IMR-90 (cell line): Measurements from ENCODE around the gene HAND1. TPM values are rescaled to one million over a fixed set of nuclear protein-coding genes. Genes with fewer than 3 reads are reported as not detected.

ENCODE experiments used
- ATAC-seq: fragments of 200-7000 bp; cut with Tn5 transposase; 2 replicates; pipeline ENCODE4 v1.9.1; 2020; ENCODE audit warnings: low read depth, mild to moderate bottlenecking, moderate library complexity
- BruUV-seq: library from RNA; stranded (reverse); fragments of 400-500 nt; replicated peaks from 2 replicates; lab custom pipeline; 2021; lab: Mats Ljungman, UMichigan
- CTCF ChIA-PET: fragments of 300-600 bp; formaldehyde crosslinking; extraction: SDS; loops from one replicate; lab custom pipeline; 2021; ENCODE audit warnings: antibody characterized with exemption; lab: Yijun Ruan, JAX
- POLR2A ChIA-PET: fragments of 300-600 bp; sonication (Branson Sonifier 250); formaldehyde crosslinking; loops from one replicate; lab custom pipeline; 2022; ENCODE audit warnings: antibody characterized with exemption; ENCODE audit not compliant: unreplicated experiment; lab: Charles Lee
- DNase-seq: peaks from one replicate; pipeline ENCODE4 v3.0.0; 2013
- H2AFZ ChIP-seq: replicated peaks from 2 replicates; pipeline ENCODE3; 2013; ENCODE audit warnings: low read length, mild to moderate bottlenecking; ENCODE audit not compliant: poor library complexity
- H2AK5ac ChIP-seq: 2 replicates; pipeline ENCODE4 v1.6.1; 2013; ENCODE audit warnings: low read depth, low read length, inconsistent platforms
- H2AK9ac ChIP-seq: replicated peaks from 2 replicates; pipeline ENCODE3; 2013; ENCODE audit warnings: mild to moderate bottlenecking, low read depth, low read length, moderate library complexity; ENCODE audit not compliant: poor library complexity
- H2BK120ac ChIP-seq: 2 replicates; pipeline ENCODE4 v1.6.1; 2013; ENCODE audit warnings: low read depth, low read length, inconsistent platforms
- H2BK15ac ChIP-seq: 3 replicates; pipeline ENCODE4 v1.6.1; 2013; ENCODE audit warnings: low read depth, low read length, inconsistent platforms
- H2BK20ac ChIP-seq: 2 replicates; pipeline ENCODE4 v1.6.1; 2013; ENCODE audit warnings: low read depth, mild to moderate bottlenecking, inconsistent platforms, low read length, moderate library complexity
- H2BK5ac ChIP-seq: 2 replicates; pipeline ENCODE4 v1.6.1; 2013; ENCODE audit warnings: mild to moderate bottlenecking, low read depth, low read length, inconsistent platforms; ENCODE audit not compliant: poor library complexity, severe bottlenecking
- H3K14ac ChIP-seq: replicated peaks from 2 replicates; pipeline ENCODE4 v1.6.1; 2013; ENCODE audit warnings: low read depth, low read length, inconsistent platforms
- H3K18ac ChIP-seq: 2 replicates; pipeline ENCODE4 v1.6.1; 2013; ENCODE audit warnings: low read depth, low read length, control low read depth
- H3K23ac ChIP-seq: 2 replicates; pipeline ENCODE4 v1.6.1; 2013; ENCODE audit warnings: low read depth, low read length, inconsistent platforms
- H3K27ac ChIP-seq: 2 replicates; pipeline ENCODE4 v1.5.1; 2013; ENCODE audit warnings: mild to moderate bottlenecking, control low read depth, low read length; ENCODE audit not compliant: insufficient read depth
- H3K27me3 ChIP-seq: 2 replicates; pipeline ENCODE4 v1.6.1; 2013; ENCODE audit warnings: low read length; ENCODE audit not compliant: control insufficient read depth, insufficient read depth
- H3K36me3 ChIP-seq: 2 replicates; pipeline ENCODE4 v1.6.1; 2013; ENCODE audit warnings: low read length, mixed read lengths; ENCODE audit not compliant: control insufficient read depth, insufficient read depth
- H3K4ac ChIP-seq: 2 replicates; pipeline ENCODE4 v1.6.1; 2013; ENCODE audit warnings: low read depth, low read length, inconsistent platforms
- H3K4me1 ChIP-seq: 2 replicates; pipeline ENCODE4 v1.6.1; 2013; ENCODE audit warnings: low read length, mixed read lengths; ENCODE audit not compliant: control insufficient read depth, insufficient read depth
- H3K4me2 ChIP-seq: 2 replicates; pipeline ENCODE4 v1.6.1; 2013; ENCODE audit warnings: low read depth, mild to moderate bottlenecking, control low read depth, low read length, moderate library complexity
- H3K4me3 ChIP-seq: 2 replicates; pipeline ENCODE4 v1.5.1; 2013; ENCODE audit warnings: low read depth, mild to moderate bottlenecking, control low read depth, low read length, moderate library complexity; ENCODE audit not compliant: insufficient read depth
- H3K56ac ChIP-seq: 2 replicates; pipeline ENCODE4 v1.6.1; 2013; ENCODE audit warnings: low read length, inconsistent platforms; ENCODE audit not compliant: insufficient read depth; ENCODE audit errors: extremely low read depth
- H3K79me1 ChIP-seq, 2 experiments: 2 replicates each; pipeline ENCODE4 v1.6.1; 2013; ENCODE audit warnings: low read length in 2 of 2, inconsistent platforms in 1 of 2, low read depth in 1 of 2
- H3K9ac ChIP-seq: 2 replicates; pipeline ENCODE4 v1.6.1; 2013; ENCODE audit warnings: low read depth, low read length, control low read depth
- H3K9me1 ChIP-seq: 2 replicates; pipeline ENCODE4 v1.6.1; 2013; ENCODE audit warnings: low read length, inconsistent platforms; ENCODE audit not compliant: insufficient read depth
- H3K9me3 ChIP-seq: 2 replicates; pipeline ENCODE4 v1.6.1; 2013; ENCODE audit warnings: low read length; ENCODE audit not compliant: control insufficient read depth, insufficient read depth
- H4K20me1 ChIP-seq: 2 replicates; pipeline ENCODE4 v1.6.1; 2013; ENCODE audit warnings: low read length, inconsistent platforms; ENCODE audit not compliant: insufficient read depth
- H4K5ac ChIP-seq: 2 replicates; pipeline ENCODE4 v1.6.1; 2013; ENCODE audit warnings: mild to moderate bottlenecking, low read depth, low read length, control low read depth
- H4K8ac ChIP-seq, 2 experiments: 2 replicates each; pipeline ENCODE4 v1.6.1; 2013; ENCODE audit warnings: low read depth in 2 of 2, low read length in 2 of 2, control low read depth in 1 of 2, inconsistent platforms in 1 of 2
- H4K91ac ChIP-seq: 2 replicates; pipeline ENCODE4 v1.6.1; 2013; ENCODE audit warnings: low read depth, low read length, inconsistent platforms; ENCODE audit not compliant: insufficient read depth
- BHLHE40 ChIP-seq: fragments of 150-350 bp; IDR thresholded peaks from 2 replicates; pipeline ENCODE4 v1.6.1; 2016; ENCODE audit warnings: mild to moderate bottlenecking, low read depth, low read length
- NFE2L2 ChIP-seq: fragments of 150-350 bp; IDR thresholded peaks from 2 replicates; pipeline ENCODE4 v1.6.1; 2016; ENCODE audit warnings: low read depth, mild to moderate bottlenecking, low read length
- RAD21 ChIP-seq: IDR thresholded peaks from 2 replicates; pipeline ENCODE4 v1.6.1; 2012; ENCODE audit warnings: low read length, improper control_type of control experiment
- RCOR1 ChIP-seq: IDR thresholded peaks from 2 replicates; pipeline ENCODE4 v1.6.1; 2012; ENCODE audit warnings: mild to moderate bottlenecking, low read length, improper control_type of control experiment; ENCODE audit not compliant: insufficient replicate concordance
- WGBS, 2 experiments: methylation state at CpG; one replicate each; pipeline versions ENCODE4 v1.1.5 to v1.1.7; 2013; ENCODE audit warnings: missing lambda C conversion rate in 2 of 2; ENCODE audit not compliant: insufficient read length in 1 of 2; ENCODE audit errors: extremely low coverage in 2 of 2; 5-methylcytosine and 5-hydroxymethylcytosine counted together
- dilution Hi-C: fragments of 300-500 bp; cut with HindIII; formaldehyde crosslinking; loops from one replicate; pipeline ENCODE4 v1.14.3; 2018; ENCODE audit warnings: low sequenced_read_pairs; ENCODE audit not compliant: unreplicated experiment
- in situ Hi-C: fragments of 300-500 bp; cut with MboI; formaldehyde crosslinking; loops from 3 replicates; pipeline ENCODE4 v1.14.3; 2019; ENCODE audit warnings: low sequenced_read_pairs, inconsistent platforms, mixed read lengths
- intact Hi-C: fragments of 100-400 bp; cut with micrococcal nuclease; formaldehyde crosslinking; loops from 2 replicates; pipeline ENCODE4 v1.10.0; 2022
- polyA plus RNA-seq, 3 experiments: library from polyadenylated mRNA; depleted of rRNA; stranded (reverse); fragments of >200 nt; gene quantifications; 2 replicates each; pipeline ENCODE4 v1.2.3, GENCODE V29; 2012; ENCODE audit warnings: low replicate concordance in 1 of 3
- total RNA-seq: library from RNA; depleted of rRNA; stranded (reverse); fragments of >200 nt; gene quantifications from 2 replicates; pipeline ENCODE4 v1.2.3, GENCODE V29; 2012
- TF ChIP-seq, protein P1 (sequence below): fragments of 150-350 bp; IDR thresholded peaks from 2 replicates; pipeline ENCODE4 v1.6.1; 2017; ENCODE audit warnings: mild to moderate bottlenecking, antibody characterized with exemption, low read length, low read depth

The HAND1 gene
- total and polyA plus RNA-seq, 2 of the 4 experiments (the other 2 are of a cell fraction), result not detected

DNA sequence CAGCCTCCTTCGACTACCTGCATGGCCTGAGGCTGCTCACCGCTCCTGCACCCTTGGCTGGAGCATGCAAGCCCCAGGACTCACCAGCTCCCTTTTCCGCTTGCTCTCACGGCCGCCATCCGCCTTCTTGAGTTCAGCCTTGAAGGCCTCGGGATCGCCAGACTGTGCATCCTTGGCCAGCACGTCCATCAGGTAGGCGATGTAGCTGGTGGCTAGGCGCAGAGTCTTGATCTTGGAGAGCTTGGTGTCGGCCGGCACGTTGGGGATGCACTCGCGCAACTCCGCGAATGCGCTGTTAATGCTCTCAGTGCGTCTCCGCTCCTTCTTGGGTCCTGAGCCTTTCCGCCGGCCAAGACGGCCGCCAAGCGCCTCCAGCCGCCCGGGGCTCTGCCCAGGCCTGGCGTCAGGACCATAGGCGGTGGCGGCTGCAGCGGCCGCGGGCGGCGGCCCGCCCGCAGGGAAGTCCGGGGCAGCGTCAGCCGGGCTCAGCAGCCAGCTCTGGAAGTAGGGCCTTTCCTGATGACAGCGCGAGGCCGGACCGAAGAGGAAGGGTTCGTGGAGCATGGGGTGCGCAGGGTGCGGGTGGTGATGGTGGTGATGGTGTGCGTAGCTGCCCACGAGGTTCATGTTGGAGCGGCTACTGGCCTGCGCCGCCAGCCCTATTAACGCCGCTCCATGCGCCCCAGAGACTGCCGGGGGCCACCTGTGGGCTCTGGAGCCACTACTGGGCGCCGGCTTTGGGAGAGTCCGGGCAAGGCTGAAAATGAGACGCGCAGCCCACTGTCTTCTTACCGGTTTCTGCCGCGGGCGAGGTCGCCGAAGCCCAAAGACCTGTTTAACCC is 424 bp downstream of the HAND1 start:
- Histone ChIP-seq H2AFZ (peak overlapping the region; percentile 7), H2AK9ac (no peak overlapping the region), H3K27me3 (peaks cover 99% of the 10 kb centered on the region), H3K4me2 (peak overlapping the region; percentile 43; the same call in 1 of the 2 replicates), H3K4ac (no peak overlapping the region), H4K20me1 (peaks cover 14% of the 10 kb centered on the region; the same call in 1 of the 2 replicates), H3K23ac (0 out of 2 replicates have a peak overlapping the region, but pooled peaks have one; percentile 1), H3K9me1 (no peaks in the 10 kb centered on the region), H3K4me3 (no peak overlapping the region), H2BK15ac (no peak overlapping the region), H3K9ac (no peak overlapping the region), H3K4me1 (peaks cover 4% of the 10 kb centered on the region; the same call in 1 of the 2 replicates), H4K8ac (no peak overlapping the region), H2BK20ac (no peak overlapping the region), H2BK120ac (no peak overlapping the region), H4K91ac (no peak overlapping the region), H3K27ac (no peak overlapping the region), H4K5ac (no peak overlapping the region), H3K56ac (no peak overlapping the region), H2AK5ac (no peak overlapping the region), H2BK5ac (no peak overlapping the region), H3K14ac (no peak overlapping the region), H3K36me3 (no peaks in the 10 kb centered on the region), H3K9me3 (peaks cover 12% of the 10 kb centered on the region; the same call in 1 of the 2 replicates), H3K18ac (no peak overlapping the region), H3K79me1 (no peaks in the 10 kb centered on the region)
- WGBS, 2 experiments, result 3% methylated on average over 38 of the region's 68 CpGs; no CpG with 5 or more reads in 1 of the 2 experiments
- DNase-seq (peak; percentile 1), ATAC-seq (peak; percentile 19; the same call in 1 of the 2 replicates)
- ChIA-PET POLR2A (no interaction called here), CTCF (no interaction called here)
- in situ Hi-C loops, result no loop called here
- TF ChIP-seq, protein P1, sequence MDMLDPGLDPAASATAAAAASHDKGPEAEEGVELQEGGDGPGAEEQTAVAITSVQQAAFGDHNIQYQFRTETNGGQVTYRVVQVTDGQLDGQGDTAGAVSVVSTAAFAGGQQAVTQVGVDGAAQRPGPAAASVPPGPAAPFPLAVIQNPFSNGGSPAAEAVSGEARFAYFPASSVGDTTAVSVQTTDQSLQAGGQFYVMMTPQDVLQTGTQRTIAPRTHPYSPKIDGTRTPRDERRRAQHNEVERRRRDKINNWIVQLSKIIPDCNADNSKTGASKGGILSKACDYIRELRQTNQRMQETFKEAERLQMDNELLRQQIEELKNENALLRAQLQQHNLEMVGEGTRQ, result no peak
- TF ChIP-seq BHLHE40 (no peak), RAD21 (no peak), RCOR1 (no peak), NFE2L2 (no peak)
- no TSS peak for BruUV-seq
- dilution Hi-C loops, result no loop called here
- intact Hi-C loops, result no loop called here
